ENCODE data around the gene ZRANB1. TPM values are rescaled to one million over a fixed set of nuclear protein-coding genes. Genes with fewer than 3 reads are reported as not detected.

ZRANB1 gene
- total and polyA plus RNA-seq, 2 of the 13 experiments (the other 11 are each of a cell fraction or from before 2014, with no cell fraction given) = 10.3 to 19.6 TPM

- H3K4me2 ChIP-seq (ENCODE audit: low read depth, low read length) = no peak overlapping the region
- WGBS (ENCODE audit: low lambda C conversion rate) = 97% methylated on average over 5 of the region's 5 CpGs
- no peak overlapping the region for H3K4me3 ChIP-seq (replicated peaks in 1 of 3; ENCODE audit: insufficient read depth in 1 of 3, low read depth in 2 of 3, low read length in 3 of 3)
- in situ Hi-C loops (cut with HindIII; ENCODE audit: extremely low pct_ligation_motif_present, low pct_unique_long_range_greater_than_20kb) = no loop called here
- TF ChIP-seq ZNF598 (CRISPR knock-in tag; IDR thresholded peaks at IDR 0.05; ENCODE audit: borderline replicate concordance) (no peak), ZNF205 (CRISPR knock-in tag; IDR thresholded peaks at IDR 0.05) (no peak), KDM5A (IDR thresholded peaks at IDR 0.05; ENCODE audit: borderline replicate concordance, low read length) (no peak), ATF7-NPFF (CRISPR knock-in tag; IDR thresholded peaks at IDR 0.05; ENCODE audit: low read depth) (no peak), RBAK (CRISPR knock-in tag; IDR thresholded peaks at IDR 0.05) (no peak), ZNF724P (CRISPR knock-in tag; IDR thresholded peaks at IDR 0.05; ENCODE audit: borderline replicate concordance) (no peak), GMEB1 (CRISPR knock-in tag; IDR thresholded peaks at IDR 0.05; ENCODE audit: borderline replicate concordance) (no peak), JUN (CRISPR knock-in tag; IDR thresholded peaks at IDR 0.05) (no peak), ZBTB8A (CRISPR knock-in tag; IDR thresholded peaks at IDR 0.05; ENCODE audit: borderline replicate concordance, low read depth) (no peak)
- intact Hi-C loops (cut with micrococcal nuclease; ENCODE audit: unreplicated experiment) = no loop called here
- no peak overlapping the region for H2AFZ ChIP-seq (ENCODE audit: low read length)
- ChIA-PET CTCF (ENCODE audit: low intra/inter-chr PET ratio, low total read pairs) (no interaction called here), POLR2A (no interaction called here)
- H3K9ac ChIP-seq (ENCODE audit: insufficient read depth, low read depth, low read length) = no peak overlapping the region
- no TSS peak for BruUV-seq (replicated peaks)
- no peaks in the 10 kb centered on the region for H3K4me1 ChIP-seq (ENCODE audit: insufficient read depth, low read length)
- ATAC-seq = no peak
- FAIRE-seq = no peak
- H3K36me3 ChIP-seq (replicated peaks in 1 of 2; ENCODE audit: control insufficient read depth in 1 of 2, insufficient read depth in 2 of 2, low read length in 2 of 2) = peaks cover 20 to 38% of the 10 kb centered on the region in 2 experiments
- no peak overlapping the region for H3K27ac ChIP-seq (ENCODE audit: extremely low read length, insufficient read depth, low read length)
- peaks cover 24% of the 10 kb centered on the region for H3K79me2 ChIP-seq (ENCODE audit: insufficient read depth, low read length)
- H3K9me3 ChIP-seq (ENCODE audit: low read length) = no peaks in the 10 kb centered on the region
- H4K20me1 ChIP-seq (ENCODE audit: insufficient read depth, low read length) = peaks cover 6% of the 10 kb centered on the region; the same call in 1 of the 2 replicates
- no peak for DNase-seq (ENCODE audit: low spot score)
- H3K27me3 ChIP-seq (ENCODE audit: control insufficient read depth in 1 of 2, insufficient read depth in 2 of 2, low read length in 2 of 2) = no peaks in the 10 kb centered on the region
Observed at GRCh38 chr10:124966008-124966407, 24.1 kb downstream of the ZRANB1 start.

Data from HepG2 (cell line).